IPS-18c (cell line): Measurements from ENCODE around the gene ZNF514.
"Not testable (repeated sequence)": the region's sequence is repeated elsewhere in the genome, so short reads cannot be mapped to it uniquely, and the experiment has no call there.

Experiments
- H3K4me3 ChIP-seq: 2 replicates; pipeline ENCODE4 v1.7.0; 2013; ENCODE audit warnings: low read depth, mild to moderate bottlenecking, low read length, moderate library complexity; ENCODE audit not compliant: insufficient read depth
- H3K9me3 ChIP-seq: one replicate; pipeline ENCODE4 v1.6.1; 2013; ENCODE audit warnings: mild to moderate bottlenecking, low read length, moderate library complexity; ENCODE audit not compliant: control insufficient read depth, insufficient read depth

The ZNF514 gene

DNA sequence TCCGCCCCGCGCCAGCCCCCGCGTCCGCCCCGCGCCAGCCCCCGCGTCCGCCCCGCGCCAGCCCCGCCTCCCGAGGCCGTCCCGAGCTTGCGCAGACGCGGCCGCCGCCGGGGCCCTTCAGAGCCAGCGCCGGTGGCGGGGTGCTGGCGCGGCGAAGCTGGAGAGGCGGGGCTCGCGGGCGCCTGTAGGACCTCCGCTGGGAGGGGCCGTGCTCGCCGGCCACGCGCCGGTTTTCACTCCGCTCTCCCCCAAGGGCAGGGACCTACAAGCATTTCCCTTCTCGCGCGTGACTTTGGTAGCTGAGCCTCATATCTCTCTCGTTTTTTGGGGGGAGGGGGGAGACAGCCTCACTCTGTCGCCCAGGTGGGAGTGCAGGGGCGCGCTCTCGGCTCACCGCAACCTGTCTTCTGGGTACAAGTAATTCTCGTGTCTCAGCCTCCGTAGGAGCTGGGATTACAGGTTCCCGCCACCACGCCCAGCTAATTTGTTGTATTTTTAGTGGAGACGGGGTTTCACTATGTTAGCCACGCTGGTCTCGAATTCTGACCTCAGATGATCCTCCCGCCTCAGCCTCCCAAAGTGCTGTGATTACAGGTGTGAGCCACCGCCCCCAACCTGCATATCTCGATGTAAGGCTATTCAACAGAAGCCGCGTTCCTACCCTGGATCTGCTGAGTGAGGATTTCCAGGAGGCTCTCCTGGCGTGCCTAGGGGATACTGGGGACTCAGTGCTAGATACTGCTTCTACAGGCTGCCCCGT lies at the start of gene ZNF514:
Gene ZNF514, minus strand, starts transcription at position 159 of the 760 bp plus-strand sequence. CDS start 6,595 bp downstream, outside the sequence.
- Histone ChIP-seq H3K4me3 (peak within 1 kb of the TSS; percentile 84), H3K9me3 (no peaks in the 10 kb centered on the region)

DNA sequence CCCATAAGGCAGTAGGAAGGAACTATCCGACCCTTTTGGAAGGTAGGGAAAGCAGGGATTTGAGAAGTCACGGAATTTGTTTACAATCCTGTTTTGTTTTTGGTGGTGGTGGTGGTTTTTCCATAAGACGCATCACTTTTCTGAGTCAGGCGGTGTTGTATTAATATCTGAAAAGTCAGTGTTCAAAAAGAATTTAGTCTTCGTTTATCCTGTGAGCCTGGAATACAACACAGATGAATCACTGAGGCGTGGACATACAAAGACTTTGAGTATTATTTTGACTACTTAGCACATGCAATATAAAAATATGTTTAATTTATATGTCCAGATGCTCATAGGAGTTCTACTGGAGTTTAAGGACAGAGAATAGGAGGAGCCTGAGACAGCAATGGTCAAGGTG lies 48.5 kb upstream of the ZNF514 start:
- Histone ChIP-seq H3K4me3 (peak overlapping the region; percentile 71), H3K9me3 (peaks cover 7% of the 10 kb centered on the region)

DNA sequence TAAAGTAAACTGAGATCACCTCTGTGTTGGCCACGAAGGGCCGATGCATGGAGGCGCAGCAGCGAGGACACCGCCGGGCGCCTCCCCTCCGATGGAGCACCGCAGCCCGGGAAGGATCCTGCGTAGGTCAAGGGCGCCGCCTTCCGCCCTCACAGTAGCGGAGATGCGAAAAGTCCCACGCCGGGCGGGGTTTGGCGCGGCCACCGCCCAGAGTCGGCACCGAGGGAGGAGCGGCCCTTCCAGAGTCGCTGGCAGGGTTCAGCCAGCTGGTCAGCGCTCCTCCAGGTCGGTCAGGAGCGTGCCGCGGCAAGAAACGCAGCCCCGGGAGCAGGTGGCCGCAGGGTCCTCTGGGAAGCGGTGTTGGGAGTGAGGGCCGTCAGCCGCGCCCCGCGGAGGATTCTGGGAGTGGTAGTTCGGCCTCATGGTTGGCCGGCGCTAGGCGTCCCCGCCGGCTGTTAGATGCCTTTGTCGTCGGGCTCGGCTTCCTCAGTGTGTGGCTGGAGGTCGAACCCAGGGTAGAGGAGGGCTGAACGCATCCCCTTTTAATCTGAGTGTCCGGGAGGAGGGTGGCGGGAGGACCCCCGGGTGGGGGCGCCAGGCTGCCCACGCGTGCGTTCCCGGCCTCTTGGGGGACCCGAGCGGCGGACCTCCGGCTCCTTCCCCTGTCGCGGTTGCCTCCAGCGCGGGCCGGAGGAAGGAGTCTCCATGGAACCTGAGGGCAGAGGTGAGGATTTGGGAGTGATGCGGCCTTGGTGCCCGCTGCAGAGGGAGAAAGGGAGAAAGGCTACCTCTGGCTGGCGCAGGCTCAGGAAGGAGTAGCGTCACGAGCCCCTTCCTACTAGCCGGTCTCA lies 47.7 kb upstream of the ZNF514 start, which contains the start of gene ZNF892:
Gene ZNF892, plus strand, starts transcription at position 411 of the 851 bp plus-strand sequence. Its CDS starts 295 bp downstream, at position 706.
- peaks cover 3% of the 10 kb centered on the region for H3K9me3 ChIP-seq
- H3K4me3 ChIP-seq = peak within 1 kb of the TSS; percentile 71

DNA sequence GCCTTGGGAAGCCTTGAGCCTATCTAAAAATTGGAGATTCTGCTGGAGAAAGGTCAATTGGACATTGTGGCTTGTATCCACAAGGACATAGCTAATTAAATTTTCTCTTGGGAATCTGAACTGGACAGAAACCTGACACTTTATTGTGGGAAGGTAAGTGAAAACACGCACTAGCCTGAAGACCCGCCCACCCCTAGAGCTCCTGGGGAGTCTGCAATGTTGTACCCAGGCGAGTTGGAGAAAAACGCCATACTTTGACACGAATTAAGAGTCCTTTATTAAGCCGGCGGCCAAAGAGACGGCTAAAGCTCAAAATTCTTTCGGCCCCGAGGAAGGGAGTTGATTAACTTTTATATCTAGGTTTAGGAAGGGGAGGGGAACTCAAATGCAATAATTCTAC lies 46.4 kb upstream of the ZNF514 start:
- Histone ChIP-seq H3K4me3 (peak overlapping the region; percentile 41; the same call in 1 of the 2 replicates), H3K9me3 (peaks cover 3% of the 10 kb centered on the region)

DNA sequence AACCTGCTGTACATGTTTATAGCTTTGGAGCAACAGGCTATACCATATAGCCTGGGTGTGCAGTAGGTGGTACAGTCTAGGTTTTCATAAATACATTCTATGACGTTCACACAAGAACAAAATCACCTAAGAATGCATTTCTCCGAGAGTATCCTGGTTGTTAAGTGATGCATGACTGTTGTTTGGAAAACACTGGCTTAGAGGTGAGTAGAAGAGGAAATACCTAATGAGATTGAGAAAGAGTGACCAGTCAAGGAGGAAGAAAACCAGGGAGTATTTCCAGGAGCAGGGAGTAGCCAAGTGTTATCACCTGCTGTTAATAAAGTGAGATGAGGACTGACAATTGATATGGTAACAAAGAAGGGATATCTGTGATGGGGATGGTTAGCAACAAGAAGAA lies 44.7 kb upstream of the ZNF514 start:
- H3K9me3 ChIP-seq = peaks cover 2% of the 10 kb centered on the region
- no peak overlapping the region for H3K4me3 ChIP-seq

DNA sequence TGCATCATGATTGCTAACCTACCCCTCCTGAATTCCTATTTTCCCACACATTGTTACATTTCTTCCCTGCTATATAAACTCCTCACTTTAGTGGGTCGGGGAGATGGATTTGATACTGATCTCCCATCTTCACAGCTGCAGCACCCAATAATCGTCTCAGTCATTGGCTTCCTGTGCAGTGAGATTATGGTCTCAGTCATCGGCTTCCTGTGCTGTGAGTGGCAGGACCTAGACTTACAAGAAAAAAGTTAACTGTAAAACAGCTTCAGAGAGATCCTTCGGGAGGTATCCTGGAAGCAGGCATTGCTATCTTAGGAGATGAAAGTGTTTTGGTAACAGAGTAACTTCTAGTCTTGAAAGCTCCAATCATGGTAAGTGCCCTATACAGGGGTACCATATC lies 44.3 kb upstream of the ZNF514 start:
- Histone ChIP-seq H3K9me3 (no peaks in the 10 kb centered on the region), H3K4me3 (no peak overlapping the region)

DNA sequence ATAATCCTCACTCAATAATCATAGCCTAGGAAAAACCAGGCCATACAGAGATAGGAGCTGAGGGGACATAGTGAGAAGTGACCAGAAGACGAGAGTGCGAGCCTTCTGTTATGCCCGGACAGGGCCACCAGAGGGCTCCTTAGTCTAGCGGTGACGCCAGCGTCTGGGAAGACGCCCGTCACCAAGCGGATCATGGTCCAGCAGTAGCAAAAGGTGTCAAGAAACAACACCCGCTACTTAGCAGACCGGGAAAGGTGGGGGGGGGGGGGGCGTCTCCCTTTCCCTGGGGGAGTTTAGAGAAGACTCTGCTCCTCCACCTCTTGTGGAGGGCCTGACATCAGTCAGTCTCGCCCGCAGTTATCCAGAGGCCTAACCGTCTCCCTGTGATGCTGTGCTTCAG lies 33.3 kb upstream of the ZNF514 start:
- not testable (repeated sequence) for H3K4me3 ChIP-seq, H3K9me3 ChIP-seq

DNA sequence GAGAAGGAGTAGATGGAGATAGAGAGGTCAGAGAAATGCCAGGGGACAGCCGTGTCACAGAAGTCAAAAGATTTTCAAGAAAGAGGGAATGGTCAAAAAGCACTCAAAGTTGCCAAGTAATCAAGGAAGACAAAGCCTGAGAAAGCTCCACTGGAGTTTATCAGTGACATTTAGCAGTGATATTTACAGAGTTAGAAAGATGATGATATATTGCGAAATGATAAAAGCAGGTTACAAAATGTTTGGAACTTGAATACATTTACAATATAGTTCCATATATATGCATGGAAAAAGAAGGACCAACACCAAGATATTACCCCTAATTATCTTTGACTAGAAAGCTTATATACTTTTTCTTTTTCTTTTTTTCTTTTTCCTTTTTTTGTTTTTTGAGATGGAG lies 26.3 kb upstream of the ZNF514 start:
- Histone ChIP-seq H3K9me3 (peaks cover 2% of the 10 kb centered on the region), H3K4me3 (no peak overlapping the region)

DNA sequence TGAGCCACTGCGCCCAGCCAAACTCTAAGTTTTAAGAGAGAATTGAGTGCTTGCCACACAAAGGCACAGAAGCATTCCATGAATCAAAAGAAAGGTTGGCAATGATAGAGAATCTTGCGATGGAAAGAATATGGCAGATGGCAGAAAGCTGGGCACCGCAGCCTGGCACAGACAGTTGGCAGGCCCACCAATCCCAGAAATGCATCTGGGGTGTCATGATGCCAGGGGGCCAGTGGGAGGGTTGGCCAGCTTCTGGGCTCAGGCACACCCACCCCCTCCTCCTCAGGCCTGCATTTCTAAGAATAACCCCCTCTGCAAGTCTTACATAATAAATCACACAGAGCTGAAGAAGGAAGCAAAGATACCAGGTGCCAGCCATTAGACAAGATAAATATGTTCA lies 25.5 kb upstream of the ZNF514 start:
- Histone ChIP-seq H3K9me3 (peaks cover 2% of the 10 kb centered on the region), H3K4me3 (no peak overlapping the region)

DNA sequence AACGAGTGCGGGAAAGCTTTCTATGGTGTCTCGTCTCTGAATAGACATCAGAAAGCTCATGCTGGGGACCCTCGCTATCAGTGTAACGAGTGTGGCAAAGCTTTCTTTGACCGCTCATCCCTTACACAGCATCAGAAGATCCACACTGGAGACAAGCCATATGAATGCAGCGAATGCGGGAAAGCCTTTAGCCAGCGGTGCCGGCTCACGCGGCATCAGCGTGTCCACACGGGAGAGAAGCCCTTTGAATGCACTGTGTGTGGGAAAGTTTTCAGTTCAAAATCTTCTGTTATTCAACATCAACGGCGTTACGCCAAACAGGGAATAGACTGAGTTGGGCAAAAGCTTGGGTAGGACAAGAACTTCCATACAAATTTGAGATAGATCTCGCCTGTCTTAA lies 22.1 kb upstream of the ZNF514 start:
- Histone ChIP-seq H3K4me3 (no peak overlapping the region), H3K9me3 (peaks cover 4% of the 10 kb centered on the region)

DNA sequence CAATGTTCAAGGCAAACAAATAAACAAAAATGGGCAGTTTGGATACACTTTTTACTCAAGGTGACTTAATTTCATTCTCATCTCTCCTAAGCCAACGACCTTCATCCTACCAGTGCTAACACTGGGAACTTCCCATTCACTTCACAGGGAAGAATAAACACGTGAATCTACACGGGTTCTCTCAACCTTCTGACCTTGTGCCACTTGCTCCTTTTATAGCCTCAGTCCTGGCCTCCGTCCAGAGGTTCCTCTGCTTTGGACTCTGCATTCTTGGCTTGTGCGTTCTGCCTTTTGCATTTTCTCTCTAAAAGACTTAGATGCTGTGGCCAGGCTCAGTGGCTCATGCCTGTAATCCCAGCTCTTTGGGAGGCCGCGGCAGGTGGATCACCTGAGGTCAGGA lies 19.8 kb upstream of the ZNF514 start:
- peaks cover 4% of the 10 kb centered on the region for H3K9me3 ChIP-seq
- no peak overlapping the region for H3K4me3 ChIP-seq

DNA sequence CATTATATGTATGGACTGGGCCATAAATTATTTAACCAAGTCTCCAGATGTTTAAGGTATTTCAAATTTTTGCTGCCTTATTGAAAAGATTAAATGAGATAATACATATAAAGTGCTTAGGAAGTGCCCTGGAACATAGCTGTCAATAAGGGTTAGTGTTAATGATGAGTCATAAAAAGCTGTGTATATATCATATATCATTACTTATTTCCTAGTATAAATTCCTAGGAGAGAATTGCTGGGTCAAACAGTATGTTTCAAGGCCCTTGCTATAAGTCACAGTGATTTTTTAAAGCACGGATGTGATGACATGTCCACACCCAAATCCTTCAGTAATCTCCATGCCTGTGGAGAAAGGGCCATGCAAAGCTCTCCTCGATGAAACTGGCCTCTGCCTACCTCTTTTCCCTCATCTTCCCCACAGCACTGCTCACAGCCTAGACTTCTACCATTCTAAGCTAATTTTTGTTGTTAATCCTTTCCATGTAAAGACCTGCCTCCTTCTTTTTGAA lies 14.4 kb upstream of the ZNF514 start:
- no peaks in the 10 kb centered on the region for H3K9me3 ChIP-seq

DNA sequence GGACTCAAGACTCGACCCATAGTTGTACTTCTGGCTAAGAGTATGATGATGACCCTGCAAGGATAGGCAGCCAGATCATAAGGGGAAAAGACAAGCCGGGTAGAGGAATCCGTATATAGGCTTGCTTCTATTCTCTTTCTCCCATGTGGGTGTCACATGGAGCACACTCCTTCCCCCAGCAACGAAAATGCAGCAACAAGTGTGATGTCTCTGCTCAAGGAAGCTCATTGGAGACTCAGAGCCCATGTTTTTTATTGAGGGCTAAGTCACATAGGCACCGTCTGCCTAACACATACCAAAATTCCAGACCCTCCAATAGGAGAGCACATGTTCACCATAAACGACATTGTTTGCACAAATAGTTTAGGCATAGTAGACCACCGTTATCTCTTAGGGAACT lies 12.3 kb upstream of the ZNF514 start:
- Histone ChIP-seq H3K4me3 (no peak overlapping the region), H3K9me3 (no peaks in the 10 kb centered on the region)

More for the DNA sequence above, 14.4 kb upstream of the ZNF514 start:
- no peak overlapping the region for H3K4me3 ChIP-seq

DNA sequence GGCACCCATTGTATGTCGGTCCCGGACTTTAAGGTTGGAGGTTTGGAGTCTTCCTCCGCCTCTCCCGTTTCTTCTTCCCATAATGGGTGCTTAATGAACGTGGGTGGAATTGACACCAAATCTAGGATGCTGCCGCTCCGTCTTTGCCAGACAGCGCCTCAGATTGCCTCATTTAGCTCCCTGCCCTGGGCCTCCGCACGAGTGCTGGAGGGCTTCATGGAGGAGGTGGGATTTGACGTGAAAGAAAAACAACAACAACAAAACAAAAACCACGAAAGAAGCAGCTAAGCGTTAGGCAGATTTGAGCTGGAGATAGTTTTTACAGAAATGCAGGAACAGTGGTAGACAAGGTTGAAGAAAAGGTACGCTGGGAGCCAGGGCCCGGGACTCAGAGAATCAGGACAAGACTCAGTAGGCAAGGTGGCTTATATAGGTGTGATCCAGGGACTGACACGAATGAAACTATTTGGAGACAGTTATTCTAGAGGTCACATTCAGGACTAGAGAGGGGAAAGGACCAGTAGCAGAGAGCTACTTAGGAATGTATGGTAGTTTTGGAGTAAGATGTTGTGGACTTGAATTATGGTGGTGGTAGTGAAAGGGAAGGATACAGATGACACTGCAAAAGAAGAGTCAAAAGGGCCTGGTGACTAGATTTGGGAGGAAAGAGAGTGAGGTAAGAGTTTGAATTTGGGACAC lies 6.6 kb upstream of the ZNF514 start:
- peak overlapping the region; percentile 95 for H3K4me3 ChIP-seq
- H3K9me3 ChIP-seq = no peaks in the 10 kb centered on the region

DNA sequence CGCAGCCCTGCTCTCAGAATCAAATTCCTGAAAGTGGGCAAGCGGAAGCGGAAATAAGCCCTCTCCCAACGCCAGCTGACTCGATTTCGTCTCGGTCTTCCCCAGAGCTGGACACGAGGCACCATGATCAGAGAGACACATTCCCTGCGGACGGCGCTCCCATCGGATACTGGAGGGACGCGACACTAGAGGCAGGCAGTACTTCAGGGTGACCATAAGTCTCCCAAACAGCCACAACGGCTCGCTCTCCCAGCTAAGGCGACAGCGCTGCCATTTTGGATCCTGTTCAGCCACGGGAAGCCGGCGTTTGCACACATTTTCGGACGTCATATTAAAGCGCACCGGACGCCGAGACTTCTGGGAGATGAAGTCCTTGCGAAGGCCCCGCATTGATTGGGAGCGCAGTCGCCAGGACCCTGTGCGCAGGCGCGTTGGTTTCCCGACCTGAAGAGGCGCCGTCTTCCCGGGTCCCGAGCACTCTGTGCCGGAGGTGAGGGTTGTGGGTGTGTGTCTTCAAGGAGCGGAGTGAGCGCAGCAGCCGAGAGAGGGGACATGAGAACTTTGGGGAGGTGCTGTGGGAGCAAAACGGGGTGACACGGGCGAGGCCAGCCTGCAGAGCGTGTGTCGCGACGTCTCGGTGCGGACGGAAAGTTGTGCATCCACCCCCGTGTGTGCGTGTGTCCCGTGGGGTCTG lies 5.9 kb upstream of the ZNF514 start, which contains the start of gene ZNF2:
Gene ZNF2, plus strand, starts transcription at position 439 of the 694 bp plus-strand sequence. CDS start 10,418 bp downstream, outside the sequence.
- Histone ChIP-seq H3K9me3 (no peaks in the 10 kb centered on the region), H3K4me3 (peak within 1 kb of the TSS; percentile 95)

DNA sequence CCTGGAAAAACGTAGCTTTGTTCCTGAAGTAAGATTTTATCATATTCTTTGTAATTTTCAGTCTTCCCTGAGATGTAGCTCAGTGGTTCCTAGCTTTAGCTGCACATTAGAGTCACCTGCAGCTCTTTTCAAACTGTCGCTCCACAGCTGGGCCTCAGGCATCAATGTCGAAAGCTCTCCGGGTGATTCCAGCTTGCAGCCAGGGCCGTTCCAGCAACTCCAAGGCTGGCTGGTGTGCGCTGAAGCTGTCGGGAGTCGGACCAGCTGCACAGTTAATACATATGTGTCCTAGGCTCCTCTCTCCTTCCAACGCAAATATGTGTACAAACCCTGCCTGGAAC lies 5.4 kb upstream of the ZNF514 start:
- peak overlapping the region; percentile 95 for H3K4me3 ChIP-seq
- H3K9me3 ChIP-seq = no peaks in the 10 kb centered on the region
